SK-N-SH (cell line): Measurements from ENCODE around the gene VEGFA. TPM values are rescaled to one million over a fixed set of nuclear protein-coding genes. Genes with fewer than 3 reads are reported as not detected.

Experiments
- CTCF ChIA-PET: fragments of 300-600, 350-600 bp; formaldehyde crosslinking; extraction: SDS; loops from one replicate; lab custom pipeline; 2021; lab: Yijun Ruan, JAX
- POLR2A ChIA-PET: fragments of 350-600 bp; sonication (Branson Sonifier 250); formaldehyde crosslinking; extraction: SDS; loops from one replicate; lab custom pipeline; 2020; ENCODE audit warnings: antibody characterized with exemption, inconsistent platforms; lab: Yijun Ruan, JAX
- DNase-seq: peaks from one replicate; pipeline ENCODE4 v3.0.0; 2012
- H2AFZ ChIP-seq: fragments of 200-600 bp; sonication (generic); 2 replicates; pipeline ENCODE4 v1.8.1; 2016; ENCODE audit warnings: antibody characterized with exemption, mild to moderate bottlenecking, low read depth
- H3F3A ChIP-seq: fragments of 200-600 bp; sonication (generic); replicated peaks from 2 replicates; pipeline ENCODE3; 2016; ENCODE audit warnings: antibody characterized with exemption, mild to moderate bottlenecking; ENCODE audit not compliant: insufficient read depth
- H3K27ac ChIP-seq, 2 experiments: fragments of 200-500 bp in 1 of 2; fragments of 200-600 bp in 1 of 2; sonication (Bioruptor generic) in 1 of 2; sonication (generic), shearing (Covaris generic) in 1 of 2; 2 replicates each; pipeline versions ENCODE4 v1.5.1 to v1.6.1; 2014 to 2016; ENCODE audit warnings: low read depth in 2 of 2, inconsistent platforms in 1 of 2, low read length in 1 of 2, mild to moderate bottlenecking in 1 of 2, mixed read lengths in 1 of 2
- H3K27me3 ChIP-seq: fragments of 200-600 bp; sonication (generic), shearing (Covaris generic); 2 replicates; pipeline ENCODE4 v1.6.1; 2016; ENCODE audit warnings: mixed run types; ENCODE audit not compliant: insufficient read depth
- H3K36me3 ChIP-seq, 2 experiments: fragments of 200-500 bp in 1 of 2; fragments of 200-600 bp in 1 of 2; sonication (Bioruptor generic) in 1 of 2; sonication (generic) in 1 of 2; replicated peaks in 1 of 2; 2 replicates each; pipeline versions ENCODE3 to v1.5.1; 2014 to 2016; ENCODE audit warnings: low read length in 1 of 2, mild to moderate bottlenecking in 1 of 2; ENCODE audit not compliant: insufficient read depth in 2 of 2, control insufficient read depth in 1 of 2
- H3K4me1 ChIP-seq, 2 experiments: fragments of 200-500 bp in 1 of 2; fragments of 200-600 bp in 1 of 2; sonication (Bioruptor generic) in 1 of 2; sonication (generic), shearing (Covaris generic) in 1 of 2; 2 replicates each; pipeline versions ENCODE4 v1.5.1 to v1.6.1; 2014 to 2016; ENCODE audit warnings: low read depth in 1 of 2, low read length in 1 of 2, mixed run types in 1 of 2; ENCODE audit not compliant: insufficient read depth in 2 of 2, control insufficient read depth in 1 of 2
- H3K4me2 ChIP-seq: fragments of 200-600 bp; sonication (generic), shearing (Covaris generic); 2 replicates; pipeline ENCODE4 v1.6.1; 2017; ENCODE audit warnings: mixed run types
- H3K4me3 ChIP-seq, 2 experiments: fragments of 200-500 bp in 1 of 2; fragments of 200-600 bp in 1 of 2; sonication (Bioruptor generic) in 1 of 2; sonication (generic), shearing (Covaris generic) in 1 of 2; 2 replicates each; pipeline versions ENCODE4 v1.5.1 to v1.8.1; 2014 to 2016; ENCODE audit warnings: low read depth in 2 of 2, inconsistent platforms in 1 of 2, low read length in 1 of 2, mild to moderate bottlenecking in 1 of 2, mixed read lengths in 1 of 2, moderate library complexity in 1 of 2
- H3K79me2 ChIP-seq: fragments of 200-600 bp; sonication (generic); 2 replicates; pipeline ENCODE4 v1.8.1; 2017; ENCODE audit warnings: mild to moderate bottlenecking; ENCODE audit not compliant: insufficient read depth
- H3K9ac ChIP-seq: fragments of 200-600 bp; sonication (generic); 2 replicates; pipeline ENCODE4 v1.6.1; 2017; ENCODE audit warnings: mixed run types
- H3K9me2 ChIP-seq: fragments of 200-600 bp; sonication (generic); 2 replicates; pipeline ENCODE4 v1.6.1; 2017; ENCODE audit warnings: mixed run types
- H3K9me3 ChIP-seq: fragments of 200-600 bp; sonication (generic); 2 replicates; pipeline ENCODE4 v1.6.1; 2017; ENCODE audit warnings: mixed run types, mild to moderate bottlenecking, moderate library complexity
- H4K20me1 ChIP-seq: fragments of 200-600 bp; sonication (generic); 2 replicates; pipeline ENCODE4 v1.6.1; 2017; ENCODE audit warnings: mild to moderate bottlenecking, mixed run types; ENCODE audit not compliant: insufficient read depth
- CHD2 ChIP-seq: fragments of 150-350 bp; IDR thresholded peaks from 2 replicates; pipeline ENCODE4 v1.6.1; 2018; ENCODE audit warnings: low read length; ENCODE audit not compliant: partially characterized antibody
- ELF1 ChIP-seq: IDR thresholded peaks from 2 replicates; pipeline ENCODE4 v1.4.0; 2012
- EP300 ChIP-seq, 2 experiments: IDR thresholded peaks; 2 replicates each; pipeline versions ENCODE4 v1.4.0 to v1.6.1; 2012; ENCODE audit warnings: borderline replicate concordance in 1 of 2, low read depth in 1 of 2, low read length in 1 of 2
- EZH2phosphoT487 ChIP-seq: fragments of 200-600 bp; sonication (generic); IDR thresholded peaks from 2 replicates; pipeline ENCODE4 v1.6.1; 2017; ENCODE audit warnings: low read depth, mixed run types, mild to moderate bottlenecking, antibody characterized with exemption, moderate library complexity, borderline replicate concordance
- FOSL2 ChIP-seq: IDR thresholded peaks from 2 replicates; pipeline ENCODE4 v1.4.0; 2012; ENCODE audit warnings: low read depth, mild to moderate bottlenecking, moderate library complexity, borderline replicate concordance
- FOXJ3 ChIP-seq: sonication (generic); formaldehyde crosslinking; IDR thresholded peaks from 2 replicates; pipeline ENCODE4 v1.5.1; 2020; ENCODE audit warnings: mild to moderate bottlenecking, missing genetic modification reagents
- GABPA ChIP-seq: IDR thresholded peaks from 2 replicates; pipeline ENCODE4 v1.4.0; 2012; ENCODE audit warnings: low read depth, mild to moderate bottlenecking
- JUND ChIP-seq: IDR thresholded peaks from 2 replicates; pipeline ENCODE4 v1.4.0; 2012
- NFIC ChIP-seq: IDR thresholded peaks from 2 replicates; pipeline ENCODE4 v1.4.0; 2012; ENCODE audit warnings: borderline replicate concordance
- POLR2AphosphoS5 ChIP-seq: IDR thresholded peaks from 2 replicates; pipeline ENCODE4 v1.6.1; 2012; ENCODE audit warnings: low read depth, low read length
- RAD21 ChIP-seq: IDR thresholded peaks from 2 replicates; pipeline ENCODE4 v1.6.1; 2012; ENCODE audit warnings: mild to moderate bottlenecking, low read length
- RXRA ChIP-seq: IDR thresholded peaks from 2 replicates; pipeline ENCODE4 v1.4.0; 2012; ENCODE audit warnings: low read depth, mild to moderate bottlenecking, borderline replicate concordance
- SMC3 ChIP-seq: IDR thresholded peaks from 2 replicates; pipeline ENCODE4 v1.6.1; 2012; ENCODE audit warnings: low read depth, low read length, improper control_type of control experiment
- TEAD4 ChIP-seq: IDR thresholded peaks from 2 replicates; pipeline ENCODE4 v1.4.0; 2012; ENCODE audit warnings: mild to moderate bottlenecking, borderline replicate concordance; ENCODE audit not compliant: insufficient read depth
- USF1 ChIP-seq: IDR thresholded peaks from 2 replicates; pipeline ENCODE4 v1.4.0; 2012; ENCODE audit warnings: low read depth, borderline replicate concordance
- YY1 ChIP-seq: IDR thresholded peaks from 2 replicates; pipeline ENCODE4 v1.4.0; 2012; ENCODE audit warnings: low read depth, mild to moderate bottlenecking
- WGBS: methylation state at CpG from one replicate; pipeline ENCODE4 v1.1.6; 2017; ENCODE audit warnings: low lambda C conversion rate; 5-methylcytosine and 5-hydroxymethylcytosine counted together
- polyA plus RNA-seq, 3 experiments: library from polyadenylated mRNA; depleted of rRNA; stranded (reverse); fragments of >200 nt; gene quantifications; 2 replicates each; pipeline ENCODE4 v1.2.3, GENCODE V29; 2012
- TF ChIP-seq, protein P1 (sequence below): fragments of 150-350 bp; IDR thresholded peaks from 2 replicates; pipeline ENCODE4 v1.6.1; 2016; ENCODE audit warnings: mild to moderate bottlenecking, low read depth, low read length

VEGFA gene
- polyA plus RNA-seq, 1 of the 3 experiments (the other 2 are of a cell fraction): 81.0 TPM

DNA sequence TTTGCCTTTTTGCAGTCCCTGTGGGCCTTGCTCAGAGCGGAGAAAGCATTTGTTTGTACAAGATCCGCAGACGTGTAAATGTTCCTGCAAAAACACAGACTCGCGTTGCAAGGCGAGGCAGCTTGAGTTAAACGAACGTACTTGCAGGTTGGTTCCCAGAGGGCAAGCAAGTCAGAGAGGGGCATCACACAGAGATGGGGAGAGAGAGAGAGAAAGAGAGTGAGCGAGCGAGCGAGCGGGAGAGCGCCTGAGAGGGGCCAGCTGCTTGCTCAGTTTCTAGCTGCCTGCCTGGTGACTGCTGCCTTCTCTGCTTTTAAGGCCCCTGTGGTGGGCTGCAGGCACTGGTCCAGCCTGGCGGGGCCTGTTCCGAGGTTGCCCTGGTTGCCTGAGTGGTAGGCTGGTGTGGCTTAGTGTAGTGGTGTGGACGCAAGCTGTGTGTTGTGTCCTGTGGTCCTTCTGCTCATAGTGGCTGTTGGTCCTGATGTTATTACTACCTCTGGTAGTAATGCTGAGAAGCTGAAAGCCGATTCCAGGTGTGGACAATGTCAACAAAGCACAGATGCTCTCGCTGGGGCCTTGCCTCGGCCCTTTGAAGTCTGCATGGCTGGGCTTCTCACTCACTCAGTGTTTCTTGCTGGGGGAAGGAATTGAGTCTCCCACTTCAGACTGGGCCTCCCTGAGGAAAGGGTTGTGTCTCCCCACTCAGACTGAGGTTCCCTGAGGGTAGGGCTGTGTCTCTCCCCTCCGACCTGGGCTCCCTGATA, 12.1 kb downstream of the VEGFA start:
- POLR2A ChIA-PET: interaction anchor here (1.1 to 1.7 kb wide), 4 partner anchors 9 to 172 kb away, joined by 4 to 6 read pairs (median 5); partner anchors contain the start of gene VEGFA
- H3K9ac ChIP-seq: no peak overlapping the region
- H3K4me1 ChIP-seq: peaks cover 0 to 53% of the 10 kb centered on the region in 2 experiments; a peak in 1 of 4 replicates
- peaks cover 15 to 85% of the 10 kb centered on the region in 2 experiments for H3K36me3 ChIP-seq
- no peak overlapping the region for H3K4me2 ChIP-seq
- WGBS: 97% methylated on average over 14 of the region's 20 CpGs
- no peaks in the 10 kb centered on the region for H3K9me3 ChIP-seq
- CTCF ChIA-PET: interaction anchor here (1.4 to 3.7 kb wide), 5 partner anchors 8 to 296 kb away, joined by 3 to 27 read pairs (median 11); partner anchors contain the start of gene VEGFA
- peaks cover 6% of the 10 kb centered on the region; the same call in 1 of the 2 replicates for H3K79me2 ChIP-seq
- no peak for DNase-seq
- H3K9me2 ChIP-seq: no peaks in the 10 kb centered on the region
- no peak overlapping the region for H3K4me3 ChIP-seq
- H3K27me3 ChIP-seq: no peaks in the 10 kb centered on the region
- H2AFZ ChIP-seq: no peak overlapping the region
- no peak overlapping the region for H3K27ac ChIP-seq
- H4K20me1 ChIP-seq: peaks cover 42% of the 10 kb centered on the region; the same call in 1 of the 2 replicates
- no peaks in the 10 kb centered on the region for H3F3A ChIP-seq
- TF ChIP-seq CHD2 (no peak), GABPA (no peak), YY1 (no peak), FOXJ3 (CRISPR knock-in tag) (no peak), USF1 (no peak), FOSL2 (no peak), EP300 (IDR thresholded peaks at IDR 0.05; ENCODE audit: borderline replicate concordance in 1 of 2, low read depth in 1 of 2, low read length in 1 of 2) (no peak), RXRA (no peak), EZH2phosphoT487 (no peak), SMC3 (no peak), POLR2AphosphoS5 (no peak), NFIC (no peak), JUND (no peak), TEAD4 (no peak), ELF1 (no peak), RAD21 (no peak)
- TF ChIP-seq, protein P1, sequence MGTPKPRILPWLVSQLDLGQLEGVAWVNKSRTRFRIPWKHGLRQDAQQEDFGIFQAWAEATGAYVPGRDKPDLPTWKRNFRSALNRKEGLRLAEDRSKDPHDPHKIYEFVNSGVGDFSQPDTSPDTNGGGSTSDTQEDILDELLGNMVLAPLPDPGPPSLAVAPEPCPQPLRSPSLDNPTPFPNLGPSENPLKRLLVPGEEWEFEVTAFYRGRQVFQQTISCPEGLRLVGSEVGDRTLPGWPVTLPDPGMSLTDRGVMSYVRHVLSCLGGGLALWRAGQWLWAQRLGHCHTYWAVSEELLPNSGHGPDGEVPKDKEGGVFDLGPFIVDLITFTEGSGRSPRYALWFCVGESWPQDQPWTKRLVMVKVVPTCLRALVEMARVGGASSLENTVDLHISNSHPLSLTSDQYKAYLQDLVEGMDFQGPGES: no peak
